ENCODE data around the gene ACOT11.

GRCh38 chr1:54542962-54543539, 5.0 kb upstream of the ACOT11 start:
- TF ChIP-seq SRY (CRISPR knock-in tag; IDR thresholded peaks at IDR 0.05): no peak
- TF ChIP-seq BCL6 (CRISPR knock-in tag; IDR thresholded peaks at IDR 0.05): no peak
- TF ChIP-seq ZFP1 (CRISPR knock-in tag; IDR thresholded peaks at IDR 0.05): no peak
- TF ChIP-seq, protein P1, sequence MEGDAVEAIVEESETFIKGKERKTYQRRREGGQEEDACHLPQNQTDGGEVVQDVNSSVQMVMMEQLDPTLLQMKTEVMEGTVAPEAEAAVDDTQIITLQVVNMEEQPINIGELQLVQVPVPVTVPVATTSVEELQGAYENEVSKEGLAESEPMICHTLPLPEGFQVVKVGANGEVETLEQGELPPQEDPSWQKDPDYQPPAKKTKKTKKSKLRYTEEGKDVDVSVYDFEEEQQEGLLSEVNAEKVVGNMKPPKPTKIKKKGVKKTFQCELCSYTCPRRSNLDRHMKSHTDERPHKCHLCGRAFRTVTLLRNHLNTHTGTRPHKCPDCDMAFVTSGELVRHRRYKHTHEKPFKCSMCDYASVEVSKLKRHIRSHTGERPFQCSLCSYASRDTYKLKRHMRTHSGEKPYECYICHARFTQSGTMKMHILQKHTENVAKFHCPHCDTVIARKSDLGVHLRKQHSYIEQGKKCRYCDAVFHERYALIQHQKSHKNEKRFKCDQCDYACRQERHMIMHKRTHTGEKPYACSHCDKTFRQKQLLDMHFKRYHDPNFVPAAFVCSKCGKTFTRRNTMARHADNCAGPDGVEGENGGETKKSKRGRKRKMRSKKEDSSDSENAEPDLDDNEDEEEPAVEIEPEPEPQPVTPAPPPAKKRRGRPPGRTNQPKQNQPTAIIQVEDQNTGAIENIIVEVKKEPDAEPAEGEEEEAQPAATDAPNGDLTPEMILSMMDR (CRISPR knock-in tag; IDR thresholded peaks at IDR 0.05): no peak
- TF ChIP-seq ATF6 (CRISPR knock-in tag; conservative IDR thresholded peaks at IDR 0.05): no peak
- no peak for TF ChIP-seq SKIL (CRISPR knock-in tag; IDR thresholded peaks at IDR 0.05; ENCODE audit: borderline replicate concordance)
- no peak for TF ChIP-seq PHB2 (IDR thresholded peaks at IDR 0.05; ENCODE audit: partially characterized antibody)
- TF ChIP-seq BHLHE40 (IDR thresholded peaks at IDR 0.05; ENCODE audit: low read length): no peak
- TF ChIP-seq, protein P2, sequence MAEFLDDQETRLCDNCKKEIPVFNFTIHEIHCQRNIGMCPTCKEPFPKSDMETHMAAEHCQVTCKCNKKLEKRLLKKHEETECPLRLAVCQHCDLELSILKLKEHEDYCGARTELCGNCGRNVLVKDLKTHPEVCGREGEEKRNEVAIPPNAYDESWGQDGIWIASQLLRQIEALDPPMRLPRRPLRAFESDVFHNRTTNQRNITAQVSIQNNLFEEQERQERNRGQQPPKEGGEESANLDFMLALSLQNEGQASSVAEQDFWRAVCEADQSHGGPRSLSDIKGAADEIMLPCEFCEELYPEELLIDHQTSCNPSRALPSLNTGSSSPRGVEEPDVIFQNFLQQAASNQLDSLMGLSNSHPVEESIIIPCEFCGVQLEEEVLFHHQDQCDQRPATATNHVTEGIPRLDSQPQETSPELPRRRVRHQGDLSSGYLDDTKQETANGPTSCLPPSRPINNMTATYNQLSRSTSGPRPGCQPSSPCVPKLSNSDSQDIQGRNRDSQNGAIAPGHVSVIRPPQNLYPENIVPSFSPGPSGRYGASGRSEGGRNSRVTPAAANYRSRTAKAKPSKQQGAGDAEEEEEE (CRISPR knock-in tag; IDR thresholded peaks at IDR 0.05; ENCODE audit: borderline replicate concordance): no peak
- TF ChIP-seq KLF6 (CRISPR knock-in tag; IDR thresholded peaks at IDR 0.05): no peak
- TF ChIP-seq ARID2 (CRISPR knock-in tag; IDR thresholded peaks at IDR 0.05; ENCODE audit: borderline replicate concordance): no peak
- TF ChIP-seq MYC (CRISPR knock-in tag; IDR thresholded peaks at IDR 0.05; ENCODE audit: borderline replicate concordance): no peak
- no peak for TF ChIP-seq REST (IDR thresholded peaks at IDR 0.05; ENCODE audit: borderline replicate concordance in 1 of 2, low read depth in 1 of 2, low read length in 2 of 2)

Data from HepG2 (cell line).